HG03135 (cell line): ENCODE results near the gene MACROD2.
A peak's percentile ranks its signal among the peaks of the same experiment; 100 is the strongest.
"Not testable (repeated sequence)": the region's sequence is repeated elsewhere in the genome, so short reads cannot be mapped to it uniquely, and the experiment has no call there.

ENCODE experiments used
- ATAC-seq: cut with Tn5 transposase; IDR thresholded peaks from one replicate; pipeline ENCODE4 v1.9.1; 2021; ENCODE audit warnings: mild to moderate bottlenecking, moderate library complexity; ENCODE audit not compliant: unreplicated experiment

The MACROD2 gene

DNA sequence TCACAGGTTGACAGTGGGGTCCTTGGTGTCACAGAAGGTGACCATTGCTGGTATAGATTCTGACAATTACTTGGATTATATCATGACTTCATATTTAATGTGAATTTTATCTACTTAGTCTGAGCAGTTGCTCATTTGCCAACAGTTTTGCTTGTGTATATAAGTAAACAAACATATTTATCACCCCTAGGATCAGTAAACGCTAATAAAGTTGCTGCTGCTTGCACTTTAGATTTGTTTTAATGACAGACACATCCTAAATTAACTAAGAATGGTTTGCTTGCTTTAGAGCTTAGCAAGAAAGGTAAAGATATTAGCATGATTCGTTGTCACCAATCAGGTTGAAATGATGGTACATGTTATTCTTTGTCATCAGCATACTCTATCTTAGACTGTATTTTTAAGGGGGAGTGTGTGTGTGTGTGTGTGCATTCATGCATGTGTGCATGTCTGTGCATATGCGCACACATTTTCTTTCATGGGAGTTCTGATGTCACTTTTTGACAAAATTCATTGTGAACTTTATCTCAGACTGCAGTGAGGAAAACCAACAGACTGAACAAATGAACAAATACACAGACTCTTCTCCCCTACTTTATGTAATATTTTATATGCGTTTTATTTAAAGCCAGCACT, 1124.7 kb downstream of the MACROD2 start:
- ATAC-seq: no peak

GRCh38 chr20:15122613-15123012, 1127.3 kb downstream of the MACROD2 start:
- ATAC-seq: no peak

GRCh38 chr20:15131176-15131575, 1135.9 kb downstream of the MACROD2 start:
- no peak for ATAC-seq

GRCh38 chr20:15138548-15139126, 1143.3 kb downstream of the MACROD2 start:
- ATAC-seq: no peak

- ATAC-seq: no peak
Observed at GRCh38 chr20:15139522-15139921, 1144.2 kb downstream of the MACROD2 start.

DNA sequence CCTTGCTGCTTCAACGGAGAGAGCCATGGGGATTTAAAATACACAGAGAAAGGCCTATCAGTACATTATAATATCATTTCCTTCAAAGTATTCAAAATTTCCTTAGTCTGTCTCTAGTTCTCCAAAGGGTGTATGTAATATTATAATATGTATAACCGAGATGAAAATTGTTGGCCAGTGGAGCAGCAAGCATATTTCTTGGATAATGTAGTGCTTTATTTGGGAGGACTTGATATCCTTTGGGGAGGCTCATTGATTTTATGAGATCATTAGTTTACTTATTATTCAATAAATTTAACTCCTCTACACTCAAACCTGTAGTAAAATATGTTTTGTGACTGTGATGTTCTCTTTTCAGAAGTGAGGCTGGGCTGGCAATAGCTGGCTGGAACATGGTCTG, 1145.0 kb downstream of the MACROD2 start:
- ATAC-seq: no peak

DNA sequence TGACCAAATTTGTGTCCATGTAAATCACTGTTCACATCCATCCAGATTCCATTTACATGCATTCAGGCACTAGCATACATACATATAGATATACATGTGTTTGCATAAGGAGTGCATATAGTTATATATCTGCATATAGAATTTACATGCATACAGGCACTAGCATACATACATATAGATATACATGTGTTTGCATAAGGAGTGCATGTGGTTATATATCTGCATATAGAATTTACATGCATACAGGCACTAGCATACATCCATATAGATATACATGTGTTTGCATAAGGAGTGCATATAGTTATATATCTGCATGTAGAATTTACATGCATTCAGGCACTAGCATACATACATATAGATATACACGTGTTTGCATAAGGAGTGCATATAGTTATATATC, 1145.6 kb downstream of the MACROD2 start:
- not testable (repeated sequence) for ATAC-seq

- no peak for ATAC-seq
Observed at GRCh38 chr20:15141861-15142260, 1146.5 kb downstream of the MACROD2 start.

DNA sequence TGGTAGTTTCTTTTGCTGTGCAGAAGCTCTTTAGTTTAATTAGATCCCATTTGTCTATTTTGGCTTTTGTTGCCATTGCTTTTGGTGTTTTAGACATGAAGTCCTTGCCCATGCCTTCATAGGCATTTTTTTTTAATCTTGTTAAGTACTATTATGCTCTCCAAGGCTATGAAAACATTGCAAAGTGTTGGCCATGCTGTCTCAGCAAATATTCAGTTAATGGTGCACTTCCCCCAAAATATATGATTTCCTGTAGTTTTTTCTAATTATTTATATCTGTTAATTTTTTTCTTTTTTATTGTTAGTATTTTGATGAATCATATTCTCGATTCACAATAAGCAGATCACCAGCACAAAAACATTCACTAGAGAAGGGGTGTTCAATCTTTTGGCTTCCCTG, 1148.2 kb downstream of the MACROD2 start:
- no peak for ATAC-seq

GRCh38 chr20:15144916-15145315, 1149.6 kb downstream of the MACROD2 start:
- ATAC-seq: no peak

DNA sequence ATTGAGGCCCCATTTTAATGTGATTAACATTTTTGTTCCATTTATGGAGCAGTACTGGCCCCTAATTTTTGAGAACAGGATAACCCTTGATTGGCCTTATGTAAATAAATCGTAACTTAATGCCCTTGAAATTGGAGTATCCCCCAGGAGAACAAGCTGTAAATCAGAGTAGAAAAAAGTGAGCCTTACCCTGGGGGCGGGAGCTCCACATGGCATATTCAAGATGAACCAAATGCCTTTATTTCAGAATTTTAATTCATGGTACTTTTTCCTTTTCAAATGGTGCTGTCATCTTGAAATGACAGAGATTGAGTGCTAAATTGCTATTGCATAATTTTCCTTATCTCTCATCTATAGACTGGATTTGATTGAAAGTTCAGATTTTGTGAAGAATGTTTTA, 1151.6 kb downstream of the MACROD2 start:
- no peak for ATAC-seq

- no peak for ATAC-seq
Observed at GRCh38 chr20:15154070-15154469, 1158.8 kb downstream of the MACROD2 start.

GRCh38 chr20:15155848-15156401, 1160.6 kb downstream of the MACROD2 start:
- no peak for ATAC-seq

DNA sequence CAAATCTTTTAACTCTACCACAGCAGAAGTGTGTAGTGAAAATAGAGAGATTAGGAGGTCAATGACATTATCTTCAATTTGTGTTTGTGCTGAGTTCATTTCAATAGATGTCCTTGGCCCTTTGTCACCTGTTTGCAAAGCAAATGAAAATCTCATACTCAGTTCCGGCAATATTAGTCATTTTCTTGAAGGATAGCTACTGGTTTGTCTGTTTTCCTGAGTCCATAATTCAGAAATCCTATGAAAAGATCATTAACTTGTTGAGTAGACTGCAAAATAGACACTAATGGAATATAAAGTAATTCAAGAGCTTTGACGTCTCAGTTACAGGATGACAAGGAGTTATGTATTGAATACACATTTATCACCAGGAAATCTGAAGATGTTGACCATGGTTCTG, 1163.2 kb downstream of the MACROD2 start:
- no peak for ATAC-seq

DNA sequence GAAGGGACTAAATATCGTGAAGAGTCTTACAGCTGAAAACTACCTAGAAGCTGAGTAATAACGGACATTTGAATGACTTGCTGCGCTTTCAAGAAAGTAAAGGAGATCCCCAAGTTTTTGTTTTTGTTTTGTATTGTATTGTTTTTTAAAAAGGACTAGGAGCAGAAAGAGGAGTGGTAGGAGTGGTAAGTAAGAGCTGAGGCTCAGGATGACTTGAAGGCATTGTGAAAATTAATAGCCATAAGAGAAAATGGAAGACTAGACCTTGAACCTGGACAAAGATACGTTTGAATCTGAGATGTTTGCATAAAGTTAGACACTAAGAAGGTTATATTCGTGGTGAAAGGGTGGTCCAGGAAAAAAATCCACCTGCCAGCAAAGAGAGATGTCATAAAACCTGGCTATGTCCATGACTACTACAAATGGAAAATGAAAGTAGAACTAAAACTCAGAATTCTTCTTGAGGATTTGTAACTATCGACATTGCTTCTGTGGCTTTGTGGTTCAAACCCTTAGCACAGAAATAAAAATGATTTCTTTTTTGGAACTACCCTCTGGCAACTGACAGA, 1166.8 kb downstream of the MACROD2 start:
- peak; percentile 70 for ATAC-seq

- ATAC-seq: no peak
Observed at GRCh38 chr20:15163632-15164031, 1168.3 kb downstream of the MACROD2 start.

- ATAC-seq: no peak
Observed at GRCh38 chr20:15164726-15165125, 1169.4 kb downstream of the MACROD2 start.

- no peak for ATAC-seq
Observed at GRCh38 chr20:15166744-15167143, 1171.4 kb downstream of the MACROD2 start.

GRCh38 chr20:15171016-15171415, 1175.7 kb downstream of the MACROD2 start:
- ATAC-seq: no peak

DNA sequence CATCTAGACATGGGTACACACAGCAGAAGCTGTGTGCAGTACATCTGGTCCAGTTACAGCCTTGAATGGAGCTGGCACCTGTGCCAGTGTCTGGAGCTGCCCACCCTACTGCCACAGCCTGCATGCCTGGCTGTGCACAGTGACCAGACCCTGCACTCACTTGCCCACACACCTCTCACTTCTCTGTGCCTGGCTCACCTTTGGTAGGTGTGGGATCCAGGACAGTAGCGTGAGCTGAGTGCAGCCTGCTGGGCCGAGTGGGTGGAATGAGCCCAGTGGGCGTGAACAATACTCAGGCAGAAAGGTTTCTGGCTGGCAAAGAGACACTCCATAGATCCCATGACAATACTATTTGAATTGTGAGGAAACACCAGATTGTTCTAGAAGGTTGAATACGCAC, 1181.6 kb downstream of the MACROD2 start:
- ATAC-seq: no peak

GRCh38 chr20:15178581-15178980, 1183.3 kb downstream of the MACROD2 start:
- ATAC-seq: no peak

DNA sequence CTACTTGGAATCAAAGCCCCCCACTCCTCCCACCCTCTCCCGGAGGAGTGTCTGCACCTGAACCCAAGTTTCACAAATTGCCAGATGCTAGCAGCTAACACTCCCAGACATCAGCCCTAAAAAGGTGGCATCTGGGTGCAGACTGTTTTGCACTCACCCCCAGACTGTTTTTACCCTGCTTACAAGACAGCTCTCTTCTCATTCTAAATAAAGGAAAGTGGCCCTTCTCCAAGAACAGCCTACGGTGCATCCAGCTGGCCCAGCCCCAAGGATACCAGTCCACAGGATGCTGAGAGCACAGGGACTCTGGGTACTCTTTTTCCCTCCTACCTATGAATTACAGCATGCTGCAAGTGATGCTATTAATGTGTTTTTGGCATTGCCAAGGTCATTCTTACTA, 1184.1 kb downstream of the MACROD2 start:
- no peak for ATAC-seq
